H1 (cell line): ENCODE data around the gene UBXN11. TPM values are rescaled to one million over a fixed set of nuclear protein-coding genes. Genes with fewer than 3 reads are reported as not detected.

Experiments used
- CTCF ChIA-PET: fragments of 300-600 bp; sonication (Branson Sonifier 250); formaldehyde crosslinking; loops from one replicate; lab custom pipeline; 2021; ENCODE audit not compliant: partially characterized antibody; lab: Charles Lee
- POLR2A ChIA-PET: fragments of 300-600 bp; sonication (Branson Sonifier 250); formaldehyde crosslinking; loops from one replicate; lab custom pipeline; 2021; ENCODE audit warnings: inconsistent platforms; ENCODE audit not compliant: partially characterized antibody; lab: Charles Lee
- DNase-seq, 2 experiments: peaks; one replicate each; pipeline versions ENCODE4 v3.0.0 to v3.0.0-alpha.2; 2010 to 2022; ENCODE audit warnings: low spot score in 2 of 2, low read depth in 1 of 2, mixed read lengths in 1 of 2
- FAIRE-seq: peaks from 2 replicates; lab custom pipeline; 2011; peaks lifted over from hg19 to GRCh38; lab: Jason Lieb, UNC
- H2AFZ ChIP-seq: 2 replicates; pipeline ENCODE4 v1.8.1; 2012; ENCODE audit warnings: low read length, inconsistent platforms
- H2AK5ac ChIP-seq: 2 replicates; pipeline ENCODE4 v1.6.1; 2013; ENCODE audit warnings: low read depth, low read length
- H2BK120ac ChIP-seq: replicated peaks from 2 replicates; pipeline ENCODE3; 2013; ENCODE audit warnings: low read depth, low read length, inconsistent platforms
- H2BK12ac ChIP-seq: 2 replicates; pipeline ENCODE4 v1.6.1; 2013; ENCODE audit warnings: low read depth, low read length
- H2BK15ac ChIP-seq: 2 replicates; pipeline ENCODE4 v1.6.1; 2013; ENCODE audit warnings: low read length
- H2BK20ac ChIP-seq: 2 replicates; pipeline ENCODE4 v1.6.1; 2013; ENCODE audit warnings: low read length
- H2BK5ac ChIP-seq: 2 replicates; pipeline ENCODE4 v1.6.1; 2013; ENCODE audit warnings: low read depth, low read length
- H3K14ac ChIP-seq: 2 replicates; pipeline ENCODE4 v1.6.1; 2013; ENCODE audit warnings: inconsistent platforms; ENCODE audit not compliant: insufficient read length
- H3K18ac ChIP-seq: 2 replicates; pipeline ENCODE4 v1.6.1; 2013; ENCODE audit warnings: low read length; ENCODE audit errors: extremely low read depth
- H3K23ac ChIP-seq: 2 replicates; pipeline ENCODE4 v1.6.1; 2013; ENCODE audit warnings: inconsistent platforms; ENCODE audit not compliant: insufficient read length
- H3K23me2 ChIP-seq: 2 replicates; pipeline ENCODE4 v1.6.1; 2013; ENCODE audit warnings: low read depth, low read length
- H3K27ac ChIP-seq: 2 replicates; pipeline ENCODE4 v1.6.1; 2011; ENCODE audit warnings: low read depth, low read length, inconsistent platforms
- H3K27me3 ChIP-seq, 4 experiments: replicated peaks in 1 of 4; 1 replicate in 1 of 4; 2 replicates in 3 of 4; pipeline versions ENCODE4 v1.6.1 to v1.8.1; 2011 to 2013; ENCODE audit warnings: low read length in 3 of 4, mild to moderate bottlenecking in 3 of 4, inconsistent platforms in 2 of 4, mixed read lengths in 2 of 4, moderate library complexity in 1 of 4; ENCODE audit not compliant: control insufficient read depth in 3 of 4, insufficient read depth in 3 of 4; ENCODE audit errors: extremely low read depth in 1 of 4
- H3K36me3 ChIP-seq, 4 experiments: 2 replicates each; pipeline versions ENCODE4 v1.6.1 to v1.8.1; 2011 to 2013; ENCODE audit warnings: mild to moderate bottlenecking in 4 of 4, low read length in 3 of 4, moderate library complexity in 2 of 4, control low read depth in 1 of 4, inconsistent platforms in 1 of 4; ENCODE audit not compliant: insufficient read depth in 4 of 4, control insufficient read depth in 2 of 4
- H3K4ac ChIP-seq: replicated peaks from 2 replicates; pipeline ENCODE3; 2013; ENCODE audit warnings: low read length, low read depth, mixed read lengths, inconsistent platforms; ENCODE audit not compliant: insufficient read length
- H3K4me1 ChIP-seq, 4 experiments: replicated peaks in 1 of 4; 1 replicate in 1 of 4; 2 replicates in 3 of 4; pipeline versions ENCODE4 v1.6.1 to v1.8.1; 2011 to 2013; ENCODE audit warnings: low read length in 3 of 4, inconsistent platforms in 2 of 4, mixed read lengths in 1 of 4; ENCODE audit not compliant: insufficient read depth in 4 of 4, control insufficient read depth in 3 of 4
- H3K4me2 ChIP-seq, 2 experiments: 2 replicates each; pipeline versions ENCODE4 v1.6.1 to v1.8.1; 2011 to 2013; ENCODE audit warnings: low read depth in 2 of 2, low read length in 2 of 2, control low read depth in 1 of 2, inconsistent platforms in 1 of 2, mild to moderate bottlenecking in 1 of 2; ENCODE audit not compliant: insufficient read depth in 1 of 2
- H3K4me3 ChIP-seq, 4 experiments: fragments of 200-600, 300-600 bp in 1 of 4; sonication (generic), shearing (Covaris generic), sonication (Bioruptor Twin) in 1 of 4; 2 replicates each; pipeline versions ENCODE4 v1.5.1 to v1.8.1; 2011 to 2016; ENCODE audit warnings: low read length in 4 of 4, low read depth in 3 of 4, control low read depth in 2 of 4, inconsistent platforms in 2 of 4, mild to moderate bottlenecking in 2 of 4, mixed read lengths in 1 of 4, moderate library complexity in 1 of 4; ENCODE audit not compliant: insufficient read depth in 2 of 4; ENCODE audit errors: extremely low read depth in 1 of 4
- H3K56ac ChIP-seq: replicated peaks from 2 replicates; pipeline ENCODE3; 2013; ENCODE audit warnings: low read depth, mild to moderate bottlenecking, mixed read lengths, low read length, inconsistent platforms; ENCODE audit not compliant: insufficient read length
- H3K79me1 ChIP-seq: 2 replicates; pipeline ENCODE4 v1.6.1; 2013; ENCODE audit warnings: low read depth, low read length, control low read depth
- H3K79me2 ChIP-seq, 2 experiments: 2 replicates each; pipeline versions ENCODE4 v1.6.1 to v1.8.1; 2012 to 2013; ENCODE audit warnings: low read length in 2 of 2, mild to moderate bottlenecking in 2 of 2, inconsistent platforms in 1 of 2; ENCODE audit not compliant: insufficient read depth in 2 of 2, control insufficient read depth in 1 of 2
- H3K9ac ChIP-seq, 4 experiments: replicated peaks in 1 of 4; 1 replicate in 1 of 4; 2 replicates in 3 of 4; pipeline versions ENCODE4 v1.6.1 to v1.8.1; 2011 to 2013; ENCODE audit warnings: low read depth in 3 of 4, low read length in 3 of 4, control low read depth in 2 of 4, mild to moderate bottlenecking in 2 of 4, moderate library complexity in 2 of 4, inconsistent platforms in 1 of 4; ENCODE audit errors: extremely low read depth in 1 of 4
- H3K9me3 ChIP-seq, 2 experiments: 2 replicates each; pipeline versions ENCODE4 v1.6.1 to v1.8.1; 2012 to 2013; ENCODE audit warnings: mild to moderate bottlenecking in 2 of 2, moderate library complexity in 2 of 2, control low read depth in 1 of 2, inconsistent platforms in 1 of 2, low read depth in 1 of 2, low read length in 1 of 2, mixed read lengths in 1 of 2; ENCODE audit not compliant: insufficient read depth in 2 of 2
- H4K20me1 ChIP-seq, 2 experiments: replicated peaks in 1 of 2; 2 replicates each; pipeline versions ENCODE3 to v1.8.1; 2011 to 2013; ENCODE audit warnings: inconsistent platforms in 2 of 2, low read length in 2 of 2, mild to moderate bottlenecking in 1 of 2; ENCODE audit not compliant: insufficient read depth in 2 of 2, control insufficient read depth in 1 of 2
- H4K5ac ChIP-seq: 2 replicates; pipeline ENCODE4 v1.6.1; 2013; ENCODE audit warnings: low read length, low read depth, mixed read lengths, inconsistent platforms; ENCODE audit not compliant: insufficient read length
- H4K8ac ChIP-seq: 2 replicates; pipeline ENCODE4 v1.8.0; 2013; ENCODE audit warnings: mild to moderate bottlenecking, moderate library complexity, low read length, inconsistent platforms; ENCODE audit not compliant: insufficient read depth; ENCODE audit errors: extremely low read depth
- H4K91ac ChIP-seq: replicated peaks from 2 replicates; pipeline ENCODE3; 2013; ENCODE audit warnings: low read length, mixed read lengths, inconsistent platforms; ENCODE audit not compliant: insufficient read length
- ASH2L ChIP-seq: fragments of 200-600, 300-600 bp; sonication (generic); IDR thresholded peaks from one replicate; pipeline ENCODE4 v1.7.1; 2017; ENCODE audit warnings: low read length
- EGR1 ChIP-seq: IDR thresholded peaks from 2 replicates; pipeline ENCODE4 v1.6.1; 2011; ENCODE audit warnings: low read depth, low read length, borderline replicate concordance
- NANOG ChIP-seq: IDR thresholded peaks from 2 replicates; pipeline ENCODE4 v1.6.1; 2011; ENCODE audit warnings: low read length, low read depth, mild to moderate bottlenecking, inconsistent platforms; ENCODE audit not compliant: insufficient read depth, poor library complexity, severe bottlenecking
- POU5F1 ChIP-seq: IDR thresholded peaks from 2 replicates; pipeline ENCODE4 v1.6.1; 2011; ENCODE audit warnings: low read depth, mild to moderate bottlenecking, low read length, moderate library complexity
- RFX5 ChIP-seq: IDR thresholded peaks from 2 replicates; pipeline ENCODE4 v1.6.1; 2011; ENCODE audit warnings: low read depth, low read length, improper control_type of control experiment, borderline replicate concordance
- SAP30 ChIP-seq: fragments of 300-600 bp; sonication (generic); IDR thresholded peaks from 2 replicates; pipeline ENCODE4 v1.7.1; 2012; ENCODE audit warnings: low read length, moderate library complexity, mild to moderate bottlenecking, inconsistent platforms; ENCODE audit not compliant: insufficient read depth, insufficient replicate concordance
- SP2 ChIP-seq: IDR thresholded peaks from 2 replicates; pipeline ENCODE4 v1.6.1; 2012; ENCODE audit warnings: mild to moderate bottlenecking, low read length, inconsistent platforms
- TAF1 ChIP-seq: IDR thresholded peaks from 2 replicates; pipeline ENCODE4 v1.6.1; 2011; ENCODE audit warnings: mild to moderate bottlenecking, low read depth, low read length
- WGBS, 2 experiments: shearing (Covaris generic) in 1 of 2; methylation state at CpG; one replicate each; pipeline versions ENCODE4 v1.1.6 to v1.1.7; 2013 to 2015; ENCODE audit warnings: low lambda C conversion rate in 2 of 2, mixed read lengths in 2 of 2, inconsistent platforms in 1 of 2, low coverage in 1 of 2, missing lambda C conversion rate in 1 of 2; ENCODE audit not compliant: insufficient replicate concordance in 2 of 2, insufficient coverage in 1 of 2, insufficient read length in 1 of 2; ENCODE audit errors: extremely low coverage in 1 of 2, missing lambda C conversion rate in 1 of 2; 5-methylcytosine and 5-hydroxymethylcytosine counted together
- polyA plus RNA-seq, 7 experiments: library from polyadenylated mRNA; depleted of rRNA in 3 of 7; stranded (reverse) in 5 of 7; unstranded in 2 of 7; fragments of >200 nt in 5 of 7; fragments of 200-250 nt in 2 of 7; gene quantifications; 1 replicate in 5 of 7; 2 replicates in 1 of 7; 4 replicates in 1 of 7; pipeline versions ENCODE4 v1.2.1 to v1.2.3, GENCODE V29; 2011 to 2013; ENCODE audit warnings: missing spikeins in 2 of 7, mixed read lengths in 2 of 7
- total RNA-seq: library from RNA; stranded (reverse); fragmentation: NEBNext Ultra II Directional; extraction: Animal tissue kit (Norgen Biotek cat#: 25700); gene quantifications from 2 replicates; pipeline ENCODE4 v1.2.1, GENCODE V29; 2021
- TF ChIP-seq, protein P1 (sequence below), 3 experiments: IDR thresholded peaks; 1 replicate in 2 of 3; 2 replicates in 1 of 3; pipeline versions ENCODE4 v1.5.1 to v1.6.1; 2011; ENCODE audit warnings: low read length in 3 of 3, mild to moderate bottlenecking in 3 of 3, inconsistent platforms in 2 of 3, low read depth in 1 of 3, moderate library complexity in 1 of 3; ENCODE audit not compliant: insufficient read depth in 1 of 3; ENCODE audit errors: control extremely low read depth in 1 of 3

UBXN11 gene
- total and polyA plus RNA-seq, 2 of the 8 experiments (the other 6 are each of a cell fraction or from before 2014, with no cell fraction given) = 6.3 to 10.4 TPM

DNA sequence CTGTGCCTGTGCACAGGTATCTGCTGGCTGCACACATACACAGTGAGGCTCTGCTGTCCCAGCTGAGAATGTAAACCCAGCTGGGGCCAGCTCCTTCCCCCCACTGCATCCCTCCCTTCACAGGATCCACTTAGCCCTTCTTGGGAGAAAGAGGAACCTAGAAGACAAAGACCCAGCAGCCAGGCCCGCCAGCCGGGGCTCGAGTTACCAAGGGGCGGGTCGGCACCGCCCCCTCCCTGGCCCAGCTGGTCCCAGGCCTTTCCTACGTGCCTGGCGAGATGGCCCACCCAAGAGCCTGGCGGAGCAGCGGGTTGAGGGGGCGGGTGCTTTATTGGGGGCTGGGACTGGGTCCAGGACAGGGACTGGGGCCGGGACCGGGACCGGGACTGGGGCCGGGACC, 24.5 kb downstream of the UBXN11 start:
- H2BK5ac ChIP-seq = peak overlapping the region; percentile 27; the same call in 1 of the 2 replicates
- no peak overlapping the region for H2BK120ac ChIP-seq
- H3K56ac ChIP-seq = no peak overlapping the region
- peak overlapping the region in 2 of 4 experiments; percentile 26 to 47; a peak in 3 of 8 replicates for H3K4me3 ChIP-seq
- CTCF ChIA-PET = interaction anchor here (0.8 to 39.7 kb wide), 9 partner anchors 34 to 189 kb away, joined by 3 to 1530 read pairs (median 4); partner anchors contain the start of genes CATSPER4, CD52, CEP85 and UBXN11
- H3K9me3 ChIP-seq = no peaks in the 10 kb centered on the region
- peaks cover 9% of the 10 kb centered on the region; the same call in 1 of the 2 replicates for H3K23me2 ChIP-seq
- H4K8ac ChIP-seq = no peak overlapping the region; the same call in 1 of the 2 replicates
- no peaks in the 10 kb centered on the region for H3K27me3 ChIP-seq
- 10% methylated on average over 12 of the region's 15 CpGs; no CpG with 5 or more reads in 1 of the 2 experiments for WGBS, 2 experiments
- FAIRE-seq = no peak
- peaks cover 9 to 12% (median 10%) of the 10 kb centered on the region in 4 experiments for H3K36me3 ChIP-seq
- H3K9ac ChIP-seq = peak overlapping the region in 1 of 4 experiments; percentile 8; a peak in 3 of 7 replicates
- peak overlapping the region; percentile 42; the same call in 1 of the 2 replicates for H2AK5ac ChIP-seq
- peak overlapping the region; percentile 82; the same call in 1 of the 2 replicates for H2BK20ac ChIP-seq
- no peaks in the 10 kb centered on the region for H3K79me1 ChIP-seq
- DNase-seq = peak; percentile 53 to 87
- peak overlapping the region; percentile 85 for H4K91ac ChIP-seq
- peak overlapping the region; percentile 76 for H3K18ac ChIP-seq
- H4K5ac ChIP-seq = peak overlapping the region; percentile 41
- H3K4me2 ChIP-seq = peak overlapping the region; percentile 60 to 61
- H3K27ac ChIP-seq = peak overlapping the region; percentile 64; the same call in 1 of the 2 replicates
- peaks cover 0 to 5% of the 10 kb centered on the region in 2 experiments; a peak in 1 of 4 replicates for H3K79me2 ChIP-seq
- H4K20me1 ChIP-seq = peaks cover 6 to 19% of the 10 kb centered on the region in 2 experiments
- H3K4me1 ChIP-seq = peaks cover 8 to 37% (median 22%) of the 10 kb centered on the region in 4 experiments
- H3K4ac ChIP-seq = peak overlapping the region; percentile 73
- no peak overlapping the region for H2AFZ ChIP-seq
- peak overlapping the region; percentile 32; the same call in 1 of the 2 replicates for H2BK15ac ChIP-seq
- H3K23ac ChIP-seq = no peak overlapping the region
- H3K14ac ChIP-seq = no peak overlapping the region
- H2BK12ac ChIP-seq = peak overlapping the region; percentile 32; the same call in 1 of the 2 replicates
- POLR2A ChIA-PET = interaction anchor here (0.7 to 4.0 kb wide), 7 partner anchors 9 to 219 kb away, joined by 3 to 27 read pairs (median 4); partner anchors contain the start of genes CD52 and LIN28A
- TF ChIP-seq, protein P1, sequence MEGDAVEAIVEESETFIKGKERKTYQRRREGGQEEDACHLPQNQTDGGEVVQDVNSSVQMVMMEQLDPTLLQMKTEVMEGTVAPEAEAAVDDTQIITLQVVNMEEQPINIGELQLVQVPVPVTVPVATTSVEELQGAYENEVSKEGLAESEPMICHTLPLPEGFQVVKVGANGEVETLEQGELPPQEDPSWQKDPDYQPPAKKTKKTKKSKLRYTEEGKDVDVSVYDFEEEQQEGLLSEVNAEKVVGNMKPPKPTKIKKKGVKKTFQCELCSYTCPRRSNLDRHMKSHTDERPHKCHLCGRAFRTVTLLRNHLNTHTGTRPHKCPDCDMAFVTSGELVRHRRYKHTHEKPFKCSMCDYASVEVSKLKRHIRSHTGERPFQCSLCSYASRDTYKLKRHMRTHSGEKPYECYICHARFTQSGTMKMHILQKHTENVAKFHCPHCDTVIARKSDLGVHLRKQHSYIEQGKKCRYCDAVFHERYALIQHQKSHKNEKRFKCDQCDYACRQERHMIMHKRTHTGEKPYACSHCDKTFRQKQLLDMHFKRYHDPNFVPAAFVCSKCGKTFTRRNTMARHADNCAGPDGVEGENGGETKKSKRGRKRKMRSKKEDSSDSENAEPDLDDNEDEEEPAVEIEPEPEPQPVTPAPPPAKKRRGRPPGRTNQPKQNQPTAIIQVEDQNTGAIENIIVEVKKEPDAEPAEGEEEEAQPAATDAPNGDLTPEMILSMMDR (IDR thresholded peaks at IDR 0.05; ENCODE audit: control extremely low read depth in 1 of 3, insufficient read depth in 1 of 3, low read depth in 1 of 3, low read length in 3 of 3) = 0 out of 4 replicates have a peak, but pooled peaks of 1 of the 3 experiments have one; percentile 2
- TF ChIP-seq SP2 (no peak), ASH2L (peak; percentile 59), EGR1 (peak; percentile 55; the same call in 1 of the 2 replicates), RFX5 (no peak), TAF1 (0 out of 2 replicates have a peak, but pooled peaks have one; percentile 39), SAP30 (no peak), POU5F1 (no peak), NANOG (no peak)
